ENCODE measurements around the gene ENTHD1. TPM values are rescaled to one million over a fixed set of nuclear protein-coding genes. Genes with fewer than 3 reads are reported as not detected.

Gene ENTHD1
- total RNA-seq, 4 donors from 2014 or later, result not detected

- 89% methylated on average over 8 of the region's 19 CpGs for WGBS
- no peaks in the 10 kb centered on the region for H3K36me3 ChIP-seq
- H3K9me3 ChIP-seq, result no peaks in the 10 kb centered on the region
- H3K27ac ChIP-seq, result no peak overlapping the region
- TF ChIP-seq, protein P1, sequence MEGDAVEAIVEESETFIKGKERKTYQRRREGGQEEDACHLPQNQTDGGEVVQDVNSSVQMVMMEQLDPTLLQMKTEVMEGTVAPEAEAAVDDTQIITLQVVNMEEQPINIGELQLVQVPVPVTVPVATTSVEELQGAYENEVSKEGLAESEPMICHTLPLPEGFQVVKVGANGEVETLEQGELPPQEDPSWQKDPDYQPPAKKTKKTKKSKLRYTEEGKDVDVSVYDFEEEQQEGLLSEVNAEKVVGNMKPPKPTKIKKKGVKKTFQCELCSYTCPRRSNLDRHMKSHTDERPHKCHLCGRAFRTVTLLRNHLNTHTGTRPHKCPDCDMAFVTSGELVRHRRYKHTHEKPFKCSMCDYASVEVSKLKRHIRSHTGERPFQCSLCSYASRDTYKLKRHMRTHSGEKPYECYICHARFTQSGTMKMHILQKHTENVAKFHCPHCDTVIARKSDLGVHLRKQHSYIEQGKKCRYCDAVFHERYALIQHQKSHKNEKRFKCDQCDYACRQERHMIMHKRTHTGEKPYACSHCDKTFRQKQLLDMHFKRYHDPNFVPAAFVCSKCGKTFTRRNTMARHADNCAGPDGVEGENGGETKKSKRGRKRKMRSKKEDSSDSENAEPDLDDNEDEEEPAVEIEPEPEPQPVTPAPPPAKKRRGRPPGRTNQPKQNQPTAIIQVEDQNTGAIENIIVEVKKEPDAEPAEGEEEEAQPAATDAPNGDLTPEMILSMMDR (IDR thresholded peaks at IDR 0.05), result no peak
- TF ChIP-seq EP300 (IDR thresholded peaks at IDR 0.05), result no peak
- no peak for DNase-seq (ENCODE audit: low spot score in 2 of 2)
- H3K4me3 ChIP-seq, result no peak overlapping the region
- H3K27me3 ChIP-seq, result peaks cover 55% of the 10 kb centered on the region
- H3K4me1 ChIP-seq, result peaks cover 11% of the 10 kb centered on the region
These were observed 193.8 kb downstream of the ENTHD1 start for GRCh38 chr22:39699631-39700360.

DNA sequence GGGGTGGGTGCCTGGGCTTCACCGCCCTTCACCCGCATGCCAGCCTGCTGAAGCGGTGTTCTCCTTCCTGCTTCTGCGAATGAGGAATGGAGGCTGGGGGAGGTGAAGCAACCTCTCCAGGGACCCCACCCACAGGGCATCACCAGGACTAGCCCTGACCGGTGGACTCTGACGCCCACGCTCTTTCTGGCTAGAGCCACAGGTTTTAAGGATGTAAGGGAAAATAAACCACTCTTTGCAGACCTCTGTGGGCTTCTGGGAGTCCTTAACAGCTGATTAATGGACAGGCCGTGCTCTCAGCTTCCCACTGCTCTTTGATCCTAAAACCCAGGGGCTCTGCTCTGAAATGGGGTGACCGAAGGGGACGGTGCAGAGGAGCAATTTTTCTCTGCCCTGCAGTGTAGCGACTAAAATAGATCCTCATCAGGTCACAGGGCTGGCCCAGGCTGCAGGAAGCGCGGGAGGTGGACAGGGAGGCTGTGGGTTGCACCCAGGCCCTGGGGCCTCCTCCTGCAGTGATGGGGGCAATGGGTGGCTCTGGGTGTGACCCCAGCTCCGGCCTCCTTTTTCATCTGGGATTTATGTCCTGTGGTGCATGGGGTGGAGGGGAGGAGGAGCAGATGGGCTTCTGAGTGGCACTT, 195.7 kb downstream of the ENTHD1 start:
- 68% methylated on average over 11 of the region's 14 CpGs for WGBS
- TF ChIP-seq POLR2AphosphoS5 (IDR thresholded peaks at IDR 0.05), result no peak
- TF ChIP-seq EP300 (IDR thresholded peaks at IDR 0.05), result no peak
- TF ChIP-seq, protein P1 (IDR thresholded peaks at IDR 0.05), result no peak
- Histone ChIP-seq H3K9me3 (no peaks in the 10 kb centered on the region), H3K4me1 (no peaks in the 10 kb centered on the region), H3K27ac (no peak overlapping the region), H3K27me3 (peaks cover 50% of the 10 kb centered on the region), H3K4me3 (no peak overlapping the region), H3K36me3 (no peaks in the 10 kb centered on the region)
- no peak for DNase-seq (ENCODE audit: low spot score in 2 of 2)

DNA sequence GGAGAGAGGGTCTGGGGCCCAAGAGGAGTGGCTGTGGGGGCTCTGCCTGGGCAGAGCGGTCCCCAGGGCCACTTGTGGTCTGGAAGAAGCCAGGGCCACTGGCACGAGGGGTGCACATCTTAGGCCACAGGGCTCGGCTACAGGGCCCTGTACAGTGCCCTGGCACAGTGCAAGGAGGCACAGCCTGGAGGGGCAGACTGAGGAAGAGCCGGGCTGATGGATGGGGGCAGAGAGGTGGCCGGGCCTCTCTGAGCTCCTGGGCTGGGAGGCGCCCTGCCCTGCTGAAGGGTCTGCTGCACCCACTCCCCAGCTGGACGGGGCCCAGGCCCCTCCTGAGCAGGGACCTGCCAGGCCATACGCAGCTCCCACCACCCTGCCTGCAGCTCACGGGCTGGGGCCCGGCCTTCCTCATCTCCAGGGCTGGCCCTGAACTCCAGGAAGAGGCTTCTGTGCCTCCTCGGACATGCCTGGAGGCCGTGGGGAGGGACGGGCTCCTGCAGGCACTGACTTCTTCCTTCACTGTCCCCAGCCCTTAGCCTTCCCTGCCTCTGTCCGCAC, 199.5 kb downstream of the ENTHD1 start:
- Histone ChIP-seq H3K36me3 (no peaks in the 10 kb centered on the region), H3K9me3 (no peaks in the 10 kb centered on the region), H3K27ac (no peak overlapping the region), H3K27me3 (peaks cover 59% of the 10 kb centered on the region), H3K4me3 (no peak overlapping the region), H3K4me1 (peaks cover 3% of the 10 kb centered on the region)
- WGBS, result 53% methylated on average over 13 of the region's 14 CpGs
- DNase-seq (ENCODE audit: low spot score in 2 of 2), result no peak
- TF ChIP-seq POLR2AphosphoS5 (IDR thresholded peaks at IDR 0.05) (no peak), EP300 (IDR thresholded peaks at IDR 0.05) (no peak), POLR2A (IDR thresholded peaks at IDR 0.05) (no peak)
- TF ChIP-seq, protein P1 (IDR thresholded peaks at IDR 0.05), result no peak

Other genes with a start within 250 kb of the ENTHD1 start
- gene GRAP2, start 7.3 kb upstream of the ENTHD1 start, total RNA-seq, result 10 to 100 TPM in 1 of 4 donors, 1 to 10 TPM in 1, under 1 TPM in 2; 0.16 to 10.1 (median 4.8) TPM
- 1 to 10 TPM in 1 of 4 donors, under 1 TPM in 1, not detected in 2; 0.76 to 1.4 TPM for gene TMA7B, start 66.6 kb upstream of the ENTHD1 start, total RNA-seq
- 10 to 100 TPM; 54.5 to 78.1 (median 69.3) TPM for gene FAM83F, start 101.2 kb upstream of the ENTHD1 start, total RNA-seq

Data from suprapubic skin (tissue), 4 donors.